Measurements from ENCODE around the gene HCAR1.
"Not testable (repeated sequence)": the region's sequence is repeated elsewhere in the genome, so short reads cannot be mapped to it uniquely, and the experiment has no call there.

Gene HCAR1

GRCh38 chr12:122730215-122731014, at the start of gene HCAR1:
TSS of gene HCAR1 (minus strand) at chr12:122730844. CDS start at chr12:122730339, 505 bp downstream.
- DNase-seq (ENCODE audit: low read depth), result no peak

GRCh38 chr12:122757568-122757967, 26.9 kb upstream of the HCAR1 start:
- no peak for DNase-seq (ENCODE audit: low read depth)

- DNase-seq (ENCODE audit: low read depth), result no peak
These were observed 24.1 kb upstream of the HCAR1 start for GRCh38 chr12:122754790-122755189.

- no peak for DNase-seq (ENCODE audit: low read depth)
These were observed 22.6 kb upstream of the HCAR1 start for GRCh38 chr12:122753319-122753650.

GRCh38 chr12:122752464-122753318, 22.0 kb upstream of the HCAR1 start, which contains the start of gene DENR:
TSS of gene DENR (plus strand) at chr12:122752824. CDS start at chr12:122753702, 878 bp downstream.
- peak; percentile 98 for DNase-seq (ENCODE audit: low read depth)

GRCh38 chr12:122750781-122751515, 20.3 kb upstream of the HCAR1 start:
- not testable (repeated sequence) for DNase-seq (ENCODE audit: low read depth)

- DNase-seq (ENCODE audit: low read depth), result no peak
These were observed 19.1 kb upstream of the HCAR1 start for GRCh38 chr12:122749569-122750332.

- DNase-seq (ENCODE audit: low read depth), result no peak
These were observed 16.8 kb upstream of the HCAR1 start for GRCh38 chr12:122747224-122748135.

GRCh38 chr12:122743895-122744525, 13.4 kb upstream of the HCAR1 start:
- DNase-seq (ENCODE audit: low read depth), result no peak

GRCh38 chr12:122740351-122740750, 9.7 kb upstream of the HCAR1 start:
- no peak for DNase-seq (ENCODE audit: low read depth)

- DNase-seq (ENCODE audit: low read depth), result no peak
These were observed 7.9 kb upstream of the HCAR1 start for GRCh38 chr12:122738571-122738970.

GRCh38 chr12:122732611-122733010, 2.0 kb upstream of the HCAR1 start:
- no peak for DNase-seq (ENCODE audit: low read depth)

GRCh38 chr12:122732170-122732569, 1.5 kb upstream of the HCAR1 start:
- DNase-seq (ENCODE audit: low read depth), result no peak

- DNase-seq (ENCODE audit: low read depth), result no peak
These were observed 945 bp downstream of the HCAR1 start for GRCh38 chr12:122729583-122730214.

GRCh38 chr12:122726080-122726558, 4.5 kb downstream of the HCAR1 start:
- DNase-seq (ENCODE audit: low read depth), result no peak

GRCh38 chr12:122725452-122726079, 5.1 kb downstream of the HCAR1 start:
- DNase-seq (ENCODE audit: low read depth), result no peak

GRCh38 chr12:122724641-122725243, 5.9 kb downstream of the HCAR1 start:
- DNase-seq (ENCODE audit: low read depth), result no peak

- no peak for DNase-seq (ENCODE audit: low read depth)
These were observed 8.3 kb downstream of the HCAR1 start for GRCh38 chr12:122722387-122722786.

Data from HS-5 (cell line).